Adrenal gland (tissue), 5 donors: ENCODE data around the gene JOSD2.

Source experiments
- POLR2A ChIP-seq, 2 donors: fragments of 450-650 bp; IDR thresholded peaks; one replicate each; pipeline ENCODE4 v1.6.1; 2017; ENCODE audit warnings: antibody characterized with exemption in 2 of 2, mild to moderate bottlenecking in 2 of 2, moderate library complexity in 1 of 2
- TF ChIP-seq, protein P1 (sequence below), 6 experiments: fragments of 450-650 bp in 4 of 6; fragments of 200-600 bp in 2 of 6; sonication (generic) in 1 of 6; IDR thresholded peaks; 1 replicate in 5 of 6; 2 replicates in 1 of 6; pipeline versions ENCODE4 v1.5.1 to v1.8.0; 2016 to 2021; ENCODE audit warnings: antibody characterized with exemption in 6 of 6, mild to moderate bottlenecking in 2 of 6, moderate library complexity in 1 of 6
- donor health status: DM: no; HTN: no; CAD: no.

DNA sequence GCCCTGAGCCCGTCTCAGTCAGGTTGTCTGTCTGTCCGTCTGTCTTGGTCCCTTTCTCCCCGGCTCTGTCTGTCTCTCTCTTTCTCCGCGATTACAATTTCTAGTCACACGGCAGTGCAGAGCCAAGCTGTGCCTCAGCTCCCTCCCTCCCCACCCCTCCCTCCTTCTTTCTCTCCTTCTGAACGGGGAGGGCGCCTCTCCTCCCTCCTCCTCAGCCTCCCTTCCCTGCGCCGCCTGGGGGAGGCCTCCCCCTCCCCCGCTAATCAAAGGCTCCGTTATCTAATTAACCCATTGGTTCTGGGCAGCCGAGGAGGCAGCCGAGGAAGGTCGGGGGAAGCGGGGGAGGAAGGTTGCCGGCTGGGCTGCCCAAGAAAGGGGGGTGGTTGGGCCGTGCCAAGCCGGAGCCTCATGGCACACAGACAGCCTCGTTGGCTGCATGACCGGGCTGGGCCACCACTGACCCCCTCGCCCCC lies 40.8 kb upstream of the JOSD2 start:
- TF ChIP-seq, protein P1, sequence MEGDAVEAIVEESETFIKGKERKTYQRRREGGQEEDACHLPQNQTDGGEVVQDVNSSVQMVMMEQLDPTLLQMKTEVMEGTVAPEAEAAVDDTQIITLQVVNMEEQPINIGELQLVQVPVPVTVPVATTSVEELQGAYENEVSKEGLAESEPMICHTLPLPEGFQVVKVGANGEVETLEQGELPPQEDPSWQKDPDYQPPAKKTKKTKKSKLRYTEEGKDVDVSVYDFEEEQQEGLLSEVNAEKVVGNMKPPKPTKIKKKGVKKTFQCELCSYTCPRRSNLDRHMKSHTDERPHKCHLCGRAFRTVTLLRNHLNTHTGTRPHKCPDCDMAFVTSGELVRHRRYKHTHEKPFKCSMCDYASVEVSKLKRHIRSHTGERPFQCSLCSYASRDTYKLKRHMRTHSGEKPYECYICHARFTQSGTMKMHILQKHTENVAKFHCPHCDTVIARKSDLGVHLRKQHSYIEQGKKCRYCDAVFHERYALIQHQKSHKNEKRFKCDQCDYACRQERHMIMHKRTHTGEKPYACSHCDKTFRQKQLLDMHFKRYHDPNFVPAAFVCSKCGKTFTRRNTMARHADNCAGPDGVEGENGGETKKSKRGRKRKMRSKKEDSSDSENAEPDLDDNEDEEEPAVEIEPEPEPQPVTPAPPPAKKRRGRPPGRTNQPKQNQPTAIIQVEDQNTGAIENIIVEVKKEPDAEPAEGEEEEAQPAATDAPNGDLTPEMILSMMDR (IDR thresholded peaks at IDR 0.05), result no peak
- no peak for TF ChIP-seq POLR2A (IDR thresholded peaks at IDR 0.05)
